GM23338 (cell line): ENCODE measurements around the gene ALDH3A2. TPM values are rescaled to one million over a fixed set of nuclear protein-coding genes. Genes with fewer than 3 reads are reported as not detected.

Experiments used
- ATAC-seq: fragments of 200-7000 bp; cut with Tn5 transposase; 3 replicates; pipeline ENCODE4 v1.9.1; 2020
- DNase-seq: peaks from one replicate; pipeline ENCODE4 v3.0.0-alpha.2; 2015; ENCODE audit warnings: low spot score
- H2AFZ ChIP-seq: fragments of 200-600 bp; sonication (generic); 2 replicates; pipeline ENCODE4 v1.8.0; 2016; ENCODE audit warnings: antibody characterized with exemption, mild to moderate bottlenecking, moderate library complexity
- H3F3A ChIP-seq: fragments of 200-600 bp; sonication (generic); replicated peaks from 2 replicates; pipeline ENCODE4 v1.8.0; 2017; ENCODE audit warnings: antibody characterized with exemption, mixed run types, low read depth
- H3K27ac ChIP-seq: fragments of 200-600 bp; sonication (generic); 2 replicates; pipeline ENCODE4 v1.6.1; 2016; ENCODE audit warnings: low read depth
- H3K27me3 ChIP-seq: fragments of 200-600 bp; sonication (generic); 2 replicates; pipeline ENCODE4 v1.8.0; 2016; ENCODE audit warnings: mild to moderate bottlenecking, mixed run types, moderate library complexity; ENCODE audit not compliant: insufficient read depth
- H3K36me3 ChIP-seq: fragments of 200-600 bp; sonication (generic); 2 replicates; pipeline ENCODE4 v1.8.0; 2016; ENCODE audit warnings: mild to moderate bottlenecking; ENCODE audit not compliant: insufficient read depth
- H3K4me1 ChIP-seq: fragments of 200-600 bp; sonication (generic); 2 replicates; pipeline ENCODE4 v1.8.0; 2016; ENCODE audit warnings: mild to moderate bottlenecking, moderate library complexity; ENCODE audit not compliant: insufficient read depth
- H3K4me2 ChIP-seq: fragments of 200-600 bp; sonication (generic); 2 replicates; pipeline ENCODE4 v1.7.1; 2017; ENCODE audit warnings: mixed run types
- H3K4me3 ChIP-seq: fragments of 200-600 bp; sonication (generic); 2 replicates; pipeline ENCODE4 v1.6.1; 2016; ENCODE audit warnings: mixed run types
- H3K79me2 ChIP-seq: fragments of 200-600 bp; sonication (generic); replicated peaks from 2 replicates; pipeline ENCODE4 v1.8.0; 2017; ENCODE audit warnings: mild to moderate bottlenecking; ENCODE audit not compliant: insufficient read depth
- H3K9me2 ChIP-seq: fragments of 200-600 bp; sonication (generic); 2 replicates; pipeline ENCODE4 v1.8.0; 2017; ENCODE audit not compliant: insufficient read depth
- H4K20me1 ChIP-seq: fragments of 200-600 bp; sonication (generic); replicated peaks from 2 replicates; pipeline ENCODE4 v1.8.0; 2017; ENCODE audit warnings: mild to moderate bottlenecking; ENCODE audit not compliant: insufficient read depth
- H3K27ac Mint-ChIP-seq: 2 replicates; pipeline ENCODE4 v1.8.0; 2020; ENCODE audit warnings: inconsistent platforms, mild to moderate bottlenecking, moderate library complexity, mixed read lengths
- H3K27me3 Mint-ChIP-seq: 3 replicates; pipeline ENCODE4 v1.8.0; 2022; ENCODE audit warnings: low read depth, mild to moderate bottlenecking, moderate library complexity, mixed read lengths, inconsistent platforms; ENCODE audit not compliant: insufficient read depth, poor library complexity
- H3K36me3 Mint-ChIP-seq: 3 replicates; pipeline ENCODE4 v1.8.0; 2021; ENCODE audit warnings: low read depth, mild to moderate bottlenecking, inconsistent platforms, moderate library complexity, mixed read lengths
- H3K4me1 Mint-ChIP-seq: 3 replicates; pipeline ENCODE4 v1.8.0; 2020; ENCODE audit warnings: mild to moderate bottlenecking, inconsistent platforms, mixed read lengths
- H3K4me3 Mint-ChIP-seq: 3 replicates; pipeline ENCODE4 v1.8.0; 2021; ENCODE audit warnings: moderate library complexity, mild to moderate bottlenecking, inconsistent platforms, mixed read lengths
- H3K9me3 Mint-ChIP-seq: 3 replicates; pipeline ENCODE4 v1.8.0; 2020; ENCODE audit warnings: moderate library complexity, mild to moderate bottlenecking, inconsistent platforms, mixed read lengths
- CREB1 ChIP-seq: fragments of 250-450 bp; sonication (Bioruptor Pico); IDR thresholded peaks from 2 replicates; pipeline ENCODE4 v1.5.0; 2020; ENCODE audit warnings: low read depth, mild to moderate bottlenecking, moderate library complexity
- EZH2 ChIP-seq: fragments of 200-600 bp; sonication (generic); IDR thresholded peaks from one replicate; pipeline ENCODE4 v1.8.0; 2017; ENCODE audit warnings: antibody characterized with exemption, mild to moderate bottlenecking, low read depth; ENCODE audit not compliant: unreplicated experiment
- EZH2phosphoT487 ChIP-seq: fragments of 200-600 bp; sonication (generic); IDR thresholded peaks from one replicate; pipeline ENCODE4 v1.8.1; 2018; ENCODE audit warnings: antibody characterized with exemption; ENCODE audit not compliant: unreplicated experiment
- NANOG ChIP-seq: IDR thresholded peaks from 2 replicates; pipeline ENCODE4 v1.6.1; 2016; ENCODE audit warnings: antibody characterized with exemption, borderline replicate concordance
- STAT1 ChIP-seq: IDR thresholded peaks from one replicate; pipeline ENCODE4 v1.6.1; 2016; ENCODE audit warnings: antibody characterized with exemption; ENCODE audit not compliant: unreplicated experiment
- ZNF114 ChIP-seq: fragments of 250-450 bp; sonication (Bioruptor Pico); IDR thresholded peaks from 2 replicates; pipeline ENCODE4 v1.5.0; 2020; ENCODE audit warnings: mild to moderate bottlenecking, moderate library complexity
- polyA plus RNA-seq: library from polyadenylated mRNA; unstranded; fragments of >200 nt; fragmentation: Nextera tagmentation; extraction: Ambion mirVana; gene quantifications from 2 replicates; pipeline ENCODE4 v1.2.1, GENCODE V29; 2016
- total RNA-seq: library from RNA; depleted of rRNA; stranded (reverse); fragments of >200 nt; shearing (Covaris generic); gene quantifications from 2 replicates; pipeline ENCODE4 v1.2.3, GENCODE V29; 2014
- TF ChIP-seq, protein P1 (sequence below), 2 experiments: fragments of 200-600 bp in 1 of 2; sonication (generic) in 1 of 2; conservative IDR thresholded peaks; 2 replicates each; pipeline versions ENCODE4 v1.5.1 to v1.6.1; 2016 to 2017; ENCODE audit warnings: antibody characterized with exemption in 2 of 2, low read depth in 2 of 2, mild to moderate bottlenecking in 2 of 2, moderate library complexity in 1 of 2
- TF ChIP-seq, protein P2 (sequence below): IDR thresholded peaks from one replicate; pipeline ENCODE4 v1.6.1; 2018; ENCODE audit warnings: antibody characterized with exemption; ENCODE audit not compliant: unreplicated experiment

The ALDH3A2 gene
- total and polyA plus RNA-seq, 2 experiments from 2014 or later = 31.3 to 159 TPM

DNA sequence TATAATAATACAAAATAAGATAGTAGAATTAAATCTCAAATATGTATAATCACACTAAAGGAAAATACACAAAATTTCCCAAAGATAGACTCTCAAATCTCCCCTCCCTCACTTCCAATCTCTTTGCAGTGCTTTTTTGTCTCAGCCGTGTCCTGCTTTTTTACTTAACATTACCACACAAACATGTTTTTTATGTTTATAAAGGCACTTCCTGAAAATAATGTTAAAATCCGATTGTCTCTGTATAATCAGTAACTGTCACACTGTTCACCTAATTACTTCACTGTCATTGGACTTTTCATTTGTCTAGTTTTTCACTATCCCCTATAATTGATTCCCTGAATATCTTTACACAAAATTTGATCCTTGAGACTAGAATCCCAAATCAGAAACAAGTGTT lies 38.2 kb upstream of the ALDH3A2 start (continued):
- TF ChIP-seq, protein P1, sequence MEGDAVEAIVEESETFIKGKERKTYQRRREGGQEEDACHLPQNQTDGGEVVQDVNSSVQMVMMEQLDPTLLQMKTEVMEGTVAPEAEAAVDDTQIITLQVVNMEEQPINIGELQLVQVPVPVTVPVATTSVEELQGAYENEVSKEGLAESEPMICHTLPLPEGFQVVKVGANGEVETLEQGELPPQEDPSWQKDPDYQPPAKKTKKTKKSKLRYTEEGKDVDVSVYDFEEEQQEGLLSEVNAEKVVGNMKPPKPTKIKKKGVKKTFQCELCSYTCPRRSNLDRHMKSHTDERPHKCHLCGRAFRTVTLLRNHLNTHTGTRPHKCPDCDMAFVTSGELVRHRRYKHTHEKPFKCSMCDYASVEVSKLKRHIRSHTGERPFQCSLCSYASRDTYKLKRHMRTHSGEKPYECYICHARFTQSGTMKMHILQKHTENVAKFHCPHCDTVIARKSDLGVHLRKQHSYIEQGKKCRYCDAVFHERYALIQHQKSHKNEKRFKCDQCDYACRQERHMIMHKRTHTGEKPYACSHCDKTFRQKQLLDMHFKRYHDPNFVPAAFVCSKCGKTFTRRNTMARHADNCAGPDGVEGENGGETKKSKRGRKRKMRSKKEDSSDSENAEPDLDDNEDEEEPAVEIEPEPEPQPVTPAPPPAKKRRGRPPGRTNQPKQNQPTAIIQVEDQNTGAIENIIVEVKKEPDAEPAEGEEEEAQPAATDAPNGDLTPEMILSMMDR (conservative IDR thresholded peaks at IDR 0.05; ENCODE audit: low read depth in 2 of 2) = no peak
- TF ChIP-seq, protein P2, sequence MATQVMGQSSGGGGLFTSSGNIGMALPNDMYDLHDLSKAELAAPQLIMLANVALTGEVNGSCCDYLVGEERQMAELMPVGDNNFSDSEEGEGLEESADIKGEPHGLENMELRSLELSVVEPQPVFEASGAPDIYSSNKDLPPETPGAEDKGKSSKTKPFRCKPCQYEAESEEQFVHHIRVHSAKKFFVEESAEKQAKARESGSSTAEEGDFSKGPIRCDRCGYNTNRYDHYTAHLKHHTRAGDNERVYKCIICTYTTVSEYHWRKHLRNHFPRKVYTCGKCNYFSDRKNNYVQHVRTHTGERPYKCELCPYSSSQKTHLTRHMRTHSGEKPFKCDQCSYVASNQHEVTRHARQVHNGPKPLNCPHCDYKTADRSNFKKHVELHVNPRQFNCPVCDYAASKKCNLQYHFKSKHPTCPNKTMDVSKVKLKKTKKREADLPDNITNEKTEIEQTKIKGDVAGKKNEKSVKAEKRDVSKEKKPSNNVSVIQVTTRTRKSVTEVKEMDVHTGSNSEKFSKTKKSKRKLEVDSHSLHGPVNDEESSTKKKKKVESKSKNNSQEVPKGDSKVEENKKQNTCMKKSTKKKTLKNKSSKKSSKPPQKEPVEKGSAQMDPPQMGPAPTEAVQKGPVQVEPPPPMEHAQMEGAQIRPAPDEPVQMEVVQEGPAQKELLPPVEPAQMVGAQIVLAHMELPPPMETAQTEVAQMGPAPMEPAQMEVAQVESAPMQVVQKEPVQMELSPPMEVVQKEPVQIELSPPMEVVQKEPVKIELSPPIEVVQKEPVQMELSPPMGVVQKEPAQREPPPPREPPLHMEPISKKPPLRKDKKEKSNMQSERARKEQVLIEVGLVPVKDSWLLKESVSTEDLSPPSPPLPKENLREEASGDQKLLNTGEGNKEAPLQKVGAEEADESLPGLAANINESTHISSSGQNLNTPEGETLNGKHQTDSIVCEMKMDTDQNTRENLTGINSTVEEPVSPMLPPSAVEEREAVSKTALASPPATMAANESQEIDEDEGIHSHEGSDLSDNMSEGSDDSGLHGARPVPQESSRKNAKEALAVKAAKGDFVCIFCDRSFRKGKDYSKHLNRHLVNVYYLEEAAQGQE = no peak
- no peak for TF ChIP-seq ZNF114 (CRISPR knock-in tag)
- TF ChIP-seq EZH2 = no peak

GRCh38 chr17:19610879-19611278 lies 37.7 kb upstream of the ALDH3A2 start:
- peaks cover 4% of the 10 kb centered on the region; the same call in 1 of the 3 replicates for H3K4me1 Mint-ChIP-seq
- no peak for DNase-seq
- no peaks in the 10 kb centered on the region for H3K36me3 ChIP-seq
- H3K9me3 Mint-ChIP-seq = no peaks in the 10 kb centered on the region
- no peak overlapping the region for H3K4me3 Mint-ChIP-seq
- H3K79me2 ChIP-seq = no peaks in the 10 kb centered on the region
- H4K20me1 ChIP-seq = no peaks in the 10 kb centered on the region
- no peaks in the 10 kb centered on the region for H3K27me3 ChIP-seq
- peak overlapping the region; percentile 60; the same call in 1 of the 2 replicates for H2AFZ ChIP-seq
- H3K27ac ChIP-seq = no peak overlapping the region
- H3F3A ChIP-seq = no peaks in the 10 kb centered on the region
- H3K4me3 ChIP-seq = no peak overlapping the region
- H3K4me1 ChIP-seq = no peaks in the 10 kb centered on the region
- H3K9me2 ChIP-seq = no peaks in the 10 kb centered on the region
- no peak overlapping the region for H3K27ac Mint-ChIP-seq
- no peak overlapping the region for H3K4me2 ChIP-seq
- no peaks in the 10 kb centered on the region for H3K36me3 Mint-ChIP-seq
- peaks cover 5% of the 10 kb centered on the region for H3K27me3 Mint-ChIP-seq
- ATAC-seq = no peak
- TF ChIP-seq STAT1 = no peak
- TF ChIP-seq, protein P1 (conservative IDR thresholded peaks at IDR 0.05; ENCODE audit: low read depth in 2 of 2) = no peak
- TF ChIP-seq NANOG = no peak
- TF ChIP-seq, protein P2 = no peak
- no peak for TF ChIP-seq CREB1 (CRISPR knock-in tag)
- TF ChIP-seq EZH2 = no peak
- no peak for TF ChIP-seq EZH2phosphoT487
